Measurements from ENCODE around the gene RPS25. TPM values are rescaled to one million over a fixed set of nuclear protein-coding genes. Genes with fewer than 3 reads are reported as not detected.
"Not testable (repeated sequence)": the region's sequence is repeated elsewhere in the genome, so short reads cannot be mapped to it uniquely, and the experiment has no call there.

The RPS25 gene
- total and polyA plus RNA-seq, 2 experiments from 2014 or later = 1,058 to 1,502 TPM

- TF ChIP-seq CTCF (IDR thresholded peaks at IDR 0.05; ENCODE audit: poor library complexity) (no peak), EZH2 (IDR thresholded peaks at IDR 0.05; ENCODE audit: borderline replicate concordance) (no peak), EZH2phosphoT487 (IDR thresholded peaks at IDR 0.05; ENCODE audit: low read depth, severe bottlenecking, unreplicated experiment) (no peak)
- Histone ChIP-seq H3K27ac (peak within 1 kb of the TSS; percentile 73), H4K20me1 (ENCODE audit: insufficient read depth, poor library complexity, severe bottlenecking) (no peaks in the 10 kb centered on the region), H3K4me1 (ENCODE audit: insufficient read depth) (peaks cover 8% of the 10 kb centered on the region), H3K36me3 (replicated peaks; ENCODE audit: insufficient read depth, low read depth) (no peaks in the 10 kb centered on the region), H3K27me3 (no peaks in the 10 kb centered on the region), H3K4me3 (peak within 1 kb of the TSS; percentile 87), H3K4me2 (peak within 1 kb of the TSS; percentile 92), H2AFZ (peak within 1 kb of the TSS; percentile 98), H3K9me3 (ENCODE audit: low read depth) (no peaks in the 10 kb centered on the region), H3K9me2 (replicated peaks; ENCODE audit: insufficient read depth) (no peaks in the 10 kb centered on the region), H3K79me2 (peaks cover 39% of the 10 kb centered on the region)
- WGBS (ENCODE audit: low lambda C conversion rate, missing lambda C conversion rate) = under 1% methylated on average over 53 of the region's 54 CpGs
- DNase-seq (ENCODE audit: low spot score) = peak; percentile 97
These were observed 20.3 kb downstream of the RPS25 start, which contains the start of gene CENATAC for GRCh38 chr11:118997627-118998387. CENATAC (plus strand) TSS chr11:118998138; CDS start chr11:118998198, 60 bp downstream.

- Histone ChIP-seq H3K36me3 (replicated peaks; ENCODE audit: insufficient read depth, low read depth) (no peaks in the 10 kb centered on the region), H3K79me2 (peaks cover 39% of the 10 kb centered on the region), H3K9me3 (ENCODE audit: low read depth) (no peaks in the 10 kb centered on the region), H3K27me3 (no peaks in the 10 kb centered on the region), H3K4me2 (peak overlapping the region; percentile 92), H2AFZ (peak overlapping the region; percentile 98), H3K27ac (peak overlapping the region; percentile 31), H3K4me1 (ENCODE audit: insufficient read depth) (peaks cover 8% of the 10 kb centered on the region), H3K9me2 (replicated peaks; ENCODE audit: insufficient read depth) (no peaks in the 10 kb centered on the region), H3K4me3 (peak overlapping the region; percentile 87), H4K20me1 (ENCODE audit: insufficient read depth, poor library complexity, severe bottlenecking) (no peaks in the 10 kb centered on the region)
- TF ChIP-seq EZH2phosphoT487 (IDR thresholded peaks at IDR 0.05; ENCODE audit: low read depth, severe bottlenecking, unreplicated experiment) (no peak), EZH2 (IDR thresholded peaks at IDR 0.05; ENCODE audit: borderline replicate concordance) (no peak), CTCF (IDR thresholded peaks at IDR 0.05; ENCODE audit: poor library complexity) (no peak)
- WGBS (ENCODE audit: low lambda C conversion rate, missing lambda C conversion rate) = 40% methylated on average over 22 of the region's 22 CpGs
- DNase-seq (ENCODE audit: low spot score) = no peak
These were observed 21.1 kb downstream of the RPS25 start for GRCh38 chr11:118996926-118997626.

- 91% methylated on average over 6 of the region's 44 CpGs for WGBS (ENCODE audit: low lambda C conversion rate, missing lambda C conversion rate)
- not testable (repeated sequence) for H2AFZ ChIP-seq; H3K4me3 ChIP-seq; H3K79me2 ChIP-seq; H3K4me1 ChIP-seq (ENCODE audit: insufficient read depth); H3K27me3 ChIP-seq; H4K20me1 ChIP-seq (ENCODE audit: insufficient read depth, poor library complexity, severe bottlenecking); H3K9me2 ChIP-seq (replicated peaks; ENCODE audit: insufficient read depth); H3K4me2 ChIP-seq; DNase-seq (ENCODE audit: low spot score); H3K27ac ChIP-seq; H3K36me3 ChIP-seq (replicated peaks; ENCODE audit: insufficient read depth, low read depth); H3K9me3 ChIP-seq (ENCODE audit: low read depth)
These were observed 26.6 kb downstream of the RPS25 start for GRCh38 chr11:118991486-118992038.

GRCh38 chr11:118988280-118988679 lies 29.9 kb downstream of the RPS25 start:
- H3K36me3 ChIP-seq (replicated peaks; ENCODE audit: insufficient read depth, low read depth) = no peaks in the 10 kb centered on the region
- DNase-seq (ENCODE audit: low spot score) = no peak
- H3K79me2 ChIP-seq = no peaks in the 10 kb centered on the region
- no peaks in the 10 kb centered on the region for H3K27me3 ChIP-seq
- no peaks in the 10 kb centered on the region for H3K9me2 ChIP-seq (replicated peaks; ENCODE audit: insufficient read depth)
- no peak overlapping the region for H3K4me2 ChIP-seq
- no peaks in the 10 kb centered on the region for H3K9me3 ChIP-seq (ENCODE audit: low read depth)
- H4K20me1 ChIP-seq (ENCODE audit: insufficient read depth, poor library complexity, severe bottlenecking) = no peaks in the 10 kb centered on the region
- WGBS (ENCODE audit: low lambda C conversion rate, missing lambda C conversion rate) = 86% methylated on average over 5 of the region's 5 CpGs
- TF ChIP-seq EZH2phosphoT487 (IDR thresholded peaks at IDR 0.05; ENCODE audit: low read depth, severe bottlenecking, unreplicated experiment) = no peak
- no peak for TF ChIP-seq EZH2 (IDR thresholded peaks at IDR 0.05; ENCODE audit: borderline replicate concordance)
- no peak for TF ChIP-seq CTCF (IDR thresholded peaks at IDR 0.05; ENCODE audit: poor library complexity)
- H3K4me1 ChIP-seq (ENCODE audit: insufficient read depth) = no peaks in the 10 kb centered on the region
- H3K27ac ChIP-seq = no peak overlapping the region
- H3K4me3 ChIP-seq = no peak overlapping the region
- no peak overlapping the region for H2AFZ ChIP-seq

All from hepatocyte (in vitro differentiated cells).